Panc1 (cell line): ENCODE measurements around the gene ACTR3C. TPM values are rescaled to one million over a fixed set of nuclear protein-coding genes. Genes with fewer than 3 reads are reported as not detected.

Experiments
- ATAC-seq: fragments of 200-7000 bp; cut with Tn5 transposase; 2 replicates; pipeline ENCODE4 v1.9.1; 2020; ENCODE audit warnings: mild to moderate bottlenecking, moderate library complexity
- BruUV-seq: library from RNA; stranded (reverse); fragments of 400-500 nt; replicated peaks from 2 replicates; lab custom pipeline; 2021; lab: Mats Ljungman, UMichigan
- CTCF ChIA-PET: fragments of 300-600 bp; sonication (Branson Sonifier 250); formaldehyde crosslinking; loops from one replicate; lab custom pipeline; 2022; ENCODE audit warnings: antibody characterized with exemption; lab: Charles Lee
- POLR2A ChIA-PET: fragments of 300-600 bp; sonication (Branson Sonifier 250); formaldehyde crosslinking; loops from one replicate; lab custom pipeline; 2022; ENCODE audit warnings: antibody characterized with exemption; lab: Charles Lee
- DNase-seq: peaks from one replicate; pipeline ENCODE4 v3.0.0-alpha.2; 2010; ENCODE audit warnings: low read depth, low spot score
- H3K27ac ChIP-seq: 2 replicates; pipeline ENCODE4 v1.5.1; 2011; ENCODE audit warnings: mild to moderate bottlenecking, low read length, inconsistent platforms
- H3K27me3 ChIP-seq: fragments of 200-500 bp; sonication (Bioruptor generic); 2 replicates; pipeline ENCODE4 v1.6.0; 2014; ENCODE audit warnings: low read length, inconsistent platforms; ENCODE audit not compliant: control insufficient read depth, insufficient read depth
- H3K36me3 ChIP-seq: fragments of 200-500 bp; sonication (Bioruptor generic); 2 replicates; pipeline ENCODE4 v1.5.1; 2014; ENCODE audit warnings: inconsistent platforms, mild to moderate bottlenecking, low read length, moderate library complexity; ENCODE audit not compliant: control insufficient read depth, insufficient read depth
- H3K4me1 ChIP-seq: 2 replicates; pipeline ENCODE4 v1.5.1; 2011; ENCODE audit warnings: inconsistent platforms, mild to moderate bottlenecking, low read length, moderate library complexity; ENCODE audit not compliant: control insufficient read depth, insufficient read depth
- H3K4me3 ChIP-seq, 2 experiments: 2 replicates each; pipeline ENCODE4 v1.5.1; 2011 to 2012; ENCODE audit warnings: low read depth in 2 of 2, low read length in 2 of 2, mild to moderate bottlenecking in 2 of 2, inconsistent platforms in 1 of 2, moderate library complexity in 1 of 2
- H3K9me3 ChIP-seq: fragments of 200-500 bp; sonication (Bioruptor generic); 2 replicates; pipeline ENCODE4 v1.5.1; 2014; ENCODE audit warnings: low read depth, mild to moderate bottlenecking, inconsistent platforms, low read length, moderate library complexity; ENCODE audit not compliant: control insufficient read depth, insufficient read depth
- POLR2AphosphoS5 ChIP-seq: IDR thresholded peaks from 2 replicates; pipeline ENCODE4 v1.6.1; 2012; ENCODE audit warnings: mild to moderate bottlenecking, low read depth, low read length, moderate library complexity
- SIN3A ChIP-seq: IDR thresholded peaks from 2 replicates; pipeline ENCODE4 v1.6.1; 2012; ENCODE audit warnings: low read depth, mild to moderate bottlenecking, low read length, moderate library complexity, borderline replicate concordance; ENCODE audit not compliant: insufficient read depth
- TCF7L2 ChIP-seq: IDR thresholded peaks from 2 replicates; pipeline ENCODE4 v1.6.1; 2011; ENCODE audit warnings: mild to moderate bottlenecking, low read depth, low read length, inconsistent platforms
- in situ Hi-C: cut with HindIII; loops from 2 replicates; pipeline ENCODE4 v1.10.0; 2016; ENCODE audit warnings: low sequenced_read_pairs, low pct_unique_long_range_greater_than_20kb
- intact Hi-C: fragments of 100-400 bp; cut with micrococcal nuclease; formaldehyde crosslinking; loops from one replicate; pipeline ENCODE4 v1.10.0; 2022; ENCODE audit not compliant: unreplicated experiment
- total RNA-seq: library from RNA; stranded (reverse); gene quantifications from one replicate; pipeline ENCODE4 v1.2.1, GENCODE V29; 2021; ENCODE audit not compliant: unreplicated experiment
- TF ChIP-seq, protein P1 (sequence below): fragments of 450-650 bp; IDR thresholded peaks from 2 replicates; pipeline ENCODE4 v1.5.1; 2017; ENCODE audit warnings: mild to moderate bottlenecking
- TF ChIP-seq, protein P2 (sequence below), 2 experiments: IDR thresholded peaks; 2 replicates each; pipeline ENCODE4 v1.6.1; 2011 to 2012; ENCODE audit warnings: low read depth in 2 of 2, control low read depth in 1 of 2, low read length in 1 of 2, mild to moderate bottlenecking in 1 of 2, moderate library complexity in 1 of 2; ENCODE audit not compliant: insufficient read depth in 1 of 2

ACTR3C gene
- total RNA-seq, 1 experiment from 2014 or later: 6.5 TPM

DNA sequence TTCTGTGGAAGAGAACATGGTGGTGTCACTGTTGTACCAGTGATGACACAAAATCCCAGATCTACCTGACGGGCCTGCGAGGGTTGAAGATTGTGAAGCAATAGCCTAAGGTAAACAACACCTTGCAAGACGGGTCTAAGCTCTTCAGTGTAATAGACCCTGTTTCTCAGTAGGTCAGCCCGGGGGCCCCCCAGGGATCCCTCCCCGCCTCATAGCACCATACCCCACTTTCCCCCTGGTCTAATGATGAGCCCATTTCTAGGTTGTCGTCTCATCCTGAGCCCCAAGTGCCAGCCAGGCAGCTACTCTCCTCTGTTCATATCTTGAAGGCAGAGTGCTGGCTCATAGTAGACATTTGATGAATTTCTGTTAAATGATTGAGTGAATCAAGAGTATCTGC is 2.6 kb upstream of the ACTR3C start:
- Histone ChIP-seq H3K36me3 (no peaks in the 10 kb centered on the region), H3K9me3 (no peaks in the 10 kb centered on the region), H3K27ac (no peak overlapping the region), H3K27me3 (no peaks in the 10 kb centered on the region), H3K4me3 (no peak overlapping the region), H3K4me1 (peaks cover 24% of the 10 kb centered on the region)
- BruUV-seq: no TSS peak
- CTCF ChIA-PET: no interaction called here
- intact Hi-C loops: no loop called here
- in situ Hi-C loops: no loop called here
- TF ChIP-seq TCF7L2 (no peak), POLR2AphosphoS5 (no peak)
- TF ChIP-seq, protein P1, sequence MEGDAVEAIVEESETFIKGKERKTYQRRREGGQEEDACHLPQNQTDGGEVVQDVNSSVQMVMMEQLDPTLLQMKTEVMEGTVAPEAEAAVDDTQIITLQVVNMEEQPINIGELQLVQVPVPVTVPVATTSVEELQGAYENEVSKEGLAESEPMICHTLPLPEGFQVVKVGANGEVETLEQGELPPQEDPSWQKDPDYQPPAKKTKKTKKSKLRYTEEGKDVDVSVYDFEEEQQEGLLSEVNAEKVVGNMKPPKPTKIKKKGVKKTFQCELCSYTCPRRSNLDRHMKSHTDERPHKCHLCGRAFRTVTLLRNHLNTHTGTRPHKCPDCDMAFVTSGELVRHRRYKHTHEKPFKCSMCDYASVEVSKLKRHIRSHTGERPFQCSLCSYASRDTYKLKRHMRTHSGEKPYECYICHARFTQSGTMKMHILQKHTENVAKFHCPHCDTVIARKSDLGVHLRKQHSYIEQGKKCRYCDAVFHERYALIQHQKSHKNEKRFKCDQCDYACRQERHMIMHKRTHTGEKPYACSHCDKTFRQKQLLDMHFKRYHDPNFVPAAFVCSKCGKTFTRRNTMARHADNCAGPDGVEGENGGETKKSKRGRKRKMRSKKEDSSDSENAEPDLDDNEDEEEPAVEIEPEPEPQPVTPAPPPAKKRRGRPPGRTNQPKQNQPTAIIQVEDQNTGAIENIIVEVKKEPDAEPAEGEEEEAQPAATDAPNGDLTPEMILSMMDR: no peak
- TF ChIP-seq, protein P2, sequence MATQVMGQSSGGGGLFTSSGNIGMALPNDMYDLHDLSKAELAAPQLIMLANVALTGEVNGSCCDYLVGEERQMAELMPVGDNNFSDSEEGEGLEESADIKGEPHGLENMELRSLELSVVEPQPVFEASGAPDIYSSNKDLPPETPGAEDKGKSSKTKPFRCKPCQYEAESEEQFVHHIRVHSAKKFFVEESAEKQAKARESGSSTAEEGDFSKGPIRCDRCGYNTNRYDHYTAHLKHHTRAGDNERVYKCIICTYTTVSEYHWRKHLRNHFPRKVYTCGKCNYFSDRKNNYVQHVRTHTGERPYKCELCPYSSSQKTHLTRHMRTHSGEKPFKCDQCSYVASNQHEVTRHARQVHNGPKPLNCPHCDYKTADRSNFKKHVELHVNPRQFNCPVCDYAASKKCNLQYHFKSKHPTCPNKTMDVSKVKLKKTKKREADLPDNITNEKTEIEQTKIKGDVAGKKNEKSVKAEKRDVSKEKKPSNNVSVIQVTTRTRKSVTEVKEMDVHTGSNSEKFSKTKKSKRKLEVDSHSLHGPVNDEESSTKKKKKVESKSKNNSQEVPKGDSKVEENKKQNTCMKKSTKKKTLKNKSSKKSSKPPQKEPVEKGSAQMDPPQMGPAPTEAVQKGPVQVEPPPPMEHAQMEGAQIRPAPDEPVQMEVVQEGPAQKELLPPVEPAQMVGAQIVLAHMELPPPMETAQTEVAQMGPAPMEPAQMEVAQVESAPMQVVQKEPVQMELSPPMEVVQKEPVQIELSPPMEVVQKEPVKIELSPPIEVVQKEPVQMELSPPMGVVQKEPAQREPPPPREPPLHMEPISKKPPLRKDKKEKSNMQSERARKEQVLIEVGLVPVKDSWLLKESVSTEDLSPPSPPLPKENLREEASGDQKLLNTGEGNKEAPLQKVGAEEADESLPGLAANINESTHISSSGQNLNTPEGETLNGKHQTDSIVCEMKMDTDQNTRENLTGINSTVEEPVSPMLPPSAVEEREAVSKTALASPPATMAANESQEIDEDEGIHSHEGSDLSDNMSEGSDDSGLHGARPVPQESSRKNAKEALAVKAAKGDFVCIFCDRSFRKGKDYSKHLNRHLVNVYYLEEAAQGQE (IDR thresholded peaks at IDR 0.05; ENCODE audit: insufficient read depth in 1 of 2, low read depth in 2 of 2, low read length in 1 of 2): no peak
- ATAC-seq: no peak
- POLR2A ChIA-PET: interaction anchor here (0.7 kb wide), 1 partner anchor 76 kb away, joined by 16 read pairs; no protein-coding TSS in a partner anchor
- DNase-seq: no peak

DNA sequence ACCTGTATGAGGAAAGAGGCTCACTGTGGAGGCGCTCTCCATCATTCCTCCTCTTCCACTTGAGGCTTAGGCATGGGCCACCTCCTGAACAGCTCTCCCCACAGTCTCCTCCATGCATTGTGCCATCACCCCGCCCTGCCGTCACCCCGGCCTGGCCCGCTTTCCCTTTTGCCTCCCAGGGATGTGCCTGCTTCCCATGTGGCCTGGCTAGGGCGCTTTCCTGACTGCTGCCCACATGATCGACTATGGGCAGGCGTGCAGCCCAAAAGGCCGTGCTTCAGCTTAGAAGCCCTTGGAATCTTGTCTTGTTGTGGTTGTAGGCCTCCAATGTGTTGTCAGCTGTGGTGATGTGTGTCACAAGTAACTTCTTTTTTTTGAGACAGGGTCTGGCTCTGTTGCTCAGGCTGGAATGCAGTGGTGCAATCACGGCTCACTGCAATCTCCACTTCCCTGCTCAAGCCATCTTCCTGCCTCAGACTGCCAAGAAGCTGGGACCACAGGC is 1.8 kb upstream of the ACTR3C start:
- H3K27me3 ChIP-seq: no peaks in the 10 kb centered on the region
- in situ Hi-C loops (no loop called here), intact Hi-C loops (no loop called here)
- no peak overlapping the region for H3K4me3 ChIP-seq
- ATAC-seq: no peak
- DNase-seq: no peak
- POLR2A ChIA-PET: no interaction called here
- no peak overlapping the region; the same call in 1 of the 2 replicates for H3K27ac ChIP-seq
- CTCF ChIA-PET: no interaction called here
- BruUV-seq: no TSS peak
- TF ChIP-seq, protein P2 (IDR thresholded peaks at IDR 0.05; ENCODE audit: insufficient read depth in 1 of 2, low read depth in 2 of 2, low read length in 1 of 2): no peak
- TF ChIP-seq POLR2AphosphoS5 (no peak), SIN3A (no peak), TCF7L2 (no peak)
- TF ChIP-seq, protein P1: no peak
- no peaks in the 10 kb centered on the region for H3K36me3 ChIP-seq
- no peaks in the 10 kb centered on the region for H3K9me3 ChIP-seq
- H3K4me1 ChIP-seq: peaks cover 26% of the 10 kb centered on the region
